Neural progenitor cell (in vitro differentiated cells): ENCODE results near the gene YKT6.

Source experiments
- EZH2 ChIP-seq: fragments of 200-600 bp; sonication (generic); IDR thresholded peaks from 2 replicates; pipeline ENCODE4 v1.6.1; 2017; ENCODE audit warnings: antibody characterized with exemption, mild to moderate bottlenecking, moderate library complexity
- EZH2phosphoT487 ChIP-seq: fragments of 200-600 bp; sonication (generic); IDR thresholded peaks from 2 replicates; pipeline ENCODE4 v1.6.1; 2017; ENCODE audit warnings: antibody characterized with exemption
- TF ChIP-seq, protein P1 (sequence below): fragments of 200-600 bp; sonication (generic); IDR thresholded peaks from 2 replicates; pipeline ENCODE4 v1.5.1; 2017; ENCODE audit warnings: antibody characterized with exemption, mild to moderate bottlenecking

DNA sequence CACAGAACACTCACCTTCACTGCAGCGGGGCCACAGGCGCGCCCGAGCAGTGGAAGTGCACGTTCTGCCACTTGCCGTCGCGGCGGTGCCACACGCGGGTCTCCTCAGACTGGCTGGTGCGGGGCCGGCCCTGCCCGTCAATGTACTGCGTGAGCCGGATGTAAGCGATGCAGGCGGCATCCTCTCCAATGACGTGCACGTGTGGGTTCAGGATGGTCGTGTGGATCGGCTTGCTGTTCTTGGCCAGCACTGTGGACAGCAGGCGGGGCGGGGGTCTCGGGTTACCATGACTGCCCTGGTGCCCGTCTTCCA is 19.2 kb downstream of the YKT6 start:
- TF ChIP-seq, protein P1, sequence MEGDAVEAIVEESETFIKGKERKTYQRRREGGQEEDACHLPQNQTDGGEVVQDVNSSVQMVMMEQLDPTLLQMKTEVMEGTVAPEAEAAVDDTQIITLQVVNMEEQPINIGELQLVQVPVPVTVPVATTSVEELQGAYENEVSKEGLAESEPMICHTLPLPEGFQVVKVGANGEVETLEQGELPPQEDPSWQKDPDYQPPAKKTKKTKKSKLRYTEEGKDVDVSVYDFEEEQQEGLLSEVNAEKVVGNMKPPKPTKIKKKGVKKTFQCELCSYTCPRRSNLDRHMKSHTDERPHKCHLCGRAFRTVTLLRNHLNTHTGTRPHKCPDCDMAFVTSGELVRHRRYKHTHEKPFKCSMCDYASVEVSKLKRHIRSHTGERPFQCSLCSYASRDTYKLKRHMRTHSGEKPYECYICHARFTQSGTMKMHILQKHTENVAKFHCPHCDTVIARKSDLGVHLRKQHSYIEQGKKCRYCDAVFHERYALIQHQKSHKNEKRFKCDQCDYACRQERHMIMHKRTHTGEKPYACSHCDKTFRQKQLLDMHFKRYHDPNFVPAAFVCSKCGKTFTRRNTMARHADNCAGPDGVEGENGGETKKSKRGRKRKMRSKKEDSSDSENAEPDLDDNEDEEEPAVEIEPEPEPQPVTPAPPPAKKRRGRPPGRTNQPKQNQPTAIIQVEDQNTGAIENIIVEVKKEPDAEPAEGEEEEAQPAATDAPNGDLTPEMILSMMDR: no peak
- TF ChIP-seq EZH2 (no peak), EZH2phosphoT487 (no peak)
